Activated CD8-positive, alpha-beta T cell treated with anti-CD3 and anti-CD28 coated beads for 36 hours (primary cell): ENCODE data around the gene ENPP1. TPM values are rescaled to one million over a fixed set of nuclear protein-coding genes. Genes with fewer than 3 reads are reported as not detected.

ENCODE experiments used
- ATAC-seq: fragments of 200-7000 bp; cut with Tn5 transposase; one replicate; pipeline ENCODE4 v1.10.0; 2021; ENCODE audit warnings: mild to moderate bottlenecking, moderate library complexity
- CTCF ChIA-PET: fragments of 350-600 bp; sonication (Branson Sonifier 250); formaldehyde crosslinking; loops from one replicate; lab custom pipeline; 2021; ENCODE audit warnings: antibody characterized with exemption; lab: Charles Lee
- POLR2A ChIA-PET: fragments of 350-600 bp; sonication (Branson Sonifier 250); formaldehyde crosslinking; loops from one replicate; lab custom pipeline; 2021; ENCODE audit warnings: antibody characterized with exemption; lab: Charles Lee
- DNase-seq: peaks from one replicate; pipeline ENCODE4 v3.0.0-alpha.2; 2020
- H3K27ac Mint-ChIP-seq: one replicate; pipeline ENCODE4 v1.8.0; 2021; ENCODE audit warnings: mild to moderate bottlenecking, mixed read lengths
- H3K27me3 Mint-ChIP-seq: one replicate; pipeline ENCODE4 v1.8.0; 2021; ENCODE audit warnings: mixed read lengths
- H3K36me3 Mint-ChIP-seq: one replicate; pipeline ENCODE4 v1.8.0; 2021; ENCODE audit warnings: low read depth, mixed read lengths
- H3K4me1 Mint-ChIP-seq: one replicate; pipeline ENCODE4 v1.8.0; 2021; ENCODE audit warnings: low read depth, mixed read lengths
- H3K4me3 Mint-ChIP-seq: one replicate; pipeline ENCODE4 v1.8.0; 2021; ENCODE audit warnings: mild to moderate bottlenecking, moderate library complexity, mixed read lengths
- H3K9me3 Mint-ChIP-seq: one replicate; pipeline ENCODE4 v1.8.0; 2021; ENCODE audit warnings: mixed read lengths
- intact Hi-C: fragments of 100-400 bp; cut with micrococcal nuclease; formaldehyde crosslinking; loops from one replicate; pipeline ENCODE4 v1.10.0; 2022
- total RNA-seq, 2 experiments: library from RNA; stranded (reverse); gene quantifications; one replicate each; pipeline ENCODE4 v1.2.3, GENCODE V29; 2021
- TF ChIP-seq, protein P1 (sequence below): fragments of 200-600 bp; IDR thresholded peaks from one replicate; pipeline ENCODE4 v1.8.0; 2022; ENCODE audit warnings: antibody characterized with exemption, mild to moderate bottlenecking

Gene ENPP1
- total RNA-seq, 2 experiments from 2014 or later, result 0.20 to 0.27 TPM

DNA sequence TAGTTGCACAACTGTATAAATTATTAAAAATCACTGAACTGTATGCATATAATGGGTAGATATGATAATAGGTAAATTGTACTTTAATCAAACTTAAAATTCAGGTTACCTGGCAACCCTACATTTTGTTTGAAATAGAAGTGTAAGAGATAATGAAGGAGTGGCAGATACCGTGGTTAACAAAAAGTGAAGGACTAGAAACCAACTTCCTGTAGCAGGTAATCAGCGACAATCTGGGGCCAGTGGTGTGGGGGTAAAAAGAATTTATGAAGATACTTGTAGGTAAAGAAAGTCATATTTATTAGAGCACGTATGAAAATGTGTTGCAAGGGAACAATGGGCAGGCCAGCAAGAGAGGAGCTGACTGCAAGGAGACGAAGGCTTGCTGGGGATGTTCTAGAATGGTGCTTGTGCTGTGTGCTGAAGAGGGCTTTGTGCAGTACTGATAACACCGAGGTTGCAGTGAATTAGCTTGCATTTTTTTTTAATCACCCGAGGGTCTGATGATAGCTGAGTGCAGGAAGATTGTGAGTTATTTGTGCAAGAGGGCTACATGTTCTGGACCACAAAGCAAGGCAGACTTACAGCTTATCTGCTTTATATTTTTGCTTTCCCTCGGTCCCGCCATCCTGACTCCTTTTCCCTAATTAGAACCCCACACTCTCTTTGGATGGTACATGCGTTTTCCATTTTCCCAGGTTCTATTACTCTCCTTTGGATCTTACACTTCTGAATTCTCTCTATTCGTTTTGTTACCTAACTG lies 4.6 kb upstream of the ENPP1 start:
- DNase-seq, result no peak
- peaks cover 25% of the 10 kb centered on the region for H3K4me1 Mint-ChIP-seq
- intact Hi-C loops, result no loop called here
- no peaks in the 10 kb centered on the region for H3K36me3 Mint-ChIP-seq
- H3K27ac Mint-ChIP-seq, result no peak overlapping the region
- CTCF ChIA-PET, result no interaction called here
- ATAC-seq, result no peak
- peaks cover 30% of the 10 kb centered on the region for H3K27me3 Mint-ChIP-seq
- POLR2A ChIA-PET, result no interaction called here
- H3K9me3 Mint-ChIP-seq, result peaks cover 3% of the 10 kb centered on the region
- TF ChIP-seq, protein P1, sequence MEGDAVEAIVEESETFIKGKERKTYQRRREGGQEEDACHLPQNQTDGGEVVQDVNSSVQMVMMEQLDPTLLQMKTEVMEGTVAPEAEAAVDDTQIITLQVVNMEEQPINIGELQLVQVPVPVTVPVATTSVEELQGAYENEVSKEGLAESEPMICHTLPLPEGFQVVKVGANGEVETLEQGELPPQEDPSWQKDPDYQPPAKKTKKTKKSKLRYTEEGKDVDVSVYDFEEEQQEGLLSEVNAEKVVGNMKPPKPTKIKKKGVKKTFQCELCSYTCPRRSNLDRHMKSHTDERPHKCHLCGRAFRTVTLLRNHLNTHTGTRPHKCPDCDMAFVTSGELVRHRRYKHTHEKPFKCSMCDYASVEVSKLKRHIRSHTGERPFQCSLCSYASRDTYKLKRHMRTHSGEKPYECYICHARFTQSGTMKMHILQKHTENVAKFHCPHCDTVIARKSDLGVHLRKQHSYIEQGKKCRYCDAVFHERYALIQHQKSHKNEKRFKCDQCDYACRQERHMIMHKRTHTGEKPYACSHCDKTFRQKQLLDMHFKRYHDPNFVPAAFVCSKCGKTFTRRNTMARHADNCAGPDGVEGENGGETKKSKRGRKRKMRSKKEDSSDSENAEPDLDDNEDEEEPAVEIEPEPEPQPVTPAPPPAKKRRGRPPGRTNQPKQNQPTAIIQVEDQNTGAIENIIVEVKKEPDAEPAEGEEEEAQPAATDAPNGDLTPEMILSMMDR, result no peak
- no peak overlapping the region for H3K4me3 Mint-ChIP-seq

DNA sequence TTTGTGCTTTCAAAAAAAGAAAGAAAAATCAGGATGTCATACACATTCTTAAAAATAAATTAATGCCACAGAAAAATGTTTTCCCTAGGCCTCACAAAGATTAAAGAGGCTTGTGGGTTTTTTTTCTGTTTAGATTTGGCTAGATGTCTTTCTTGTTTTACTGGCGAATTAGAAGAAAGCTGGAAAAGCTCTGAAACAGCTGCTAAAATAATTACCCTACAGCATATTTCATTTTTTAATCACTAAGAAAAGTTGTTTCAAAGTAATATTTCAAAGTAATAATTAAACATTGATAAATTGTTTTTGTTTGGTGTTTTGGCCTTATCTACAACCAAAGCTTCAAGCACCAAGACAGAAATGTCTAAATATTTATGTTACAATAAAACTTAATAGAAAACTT lies 3.7 kb upstream of the ENPP1 start:
- TF ChIP-seq, protein P1, result no peak
- no peaks in the 10 kb centered on the region for H3K36me3 Mint-ChIP-seq
- intact Hi-C loops, result no loop called here
- DNase-seq (no peak), ATAC-seq (no peak)
- H3K27ac Mint-ChIP-seq, result no peak overlapping the region
- peaks cover 3% of the 10 kb centered on the region for H3K9me3 Mint-ChIP-seq
- no peak overlapping the region for H3K4me3 Mint-ChIP-seq
- H3K4me1 Mint-ChIP-seq, result peaks cover 28% of the 10 kb centered on the region
- ChIA-PET CTCF (interaction anchor here (0.6 to 0.7 kb wide), 2 partner anchors 69 to 119 kb away, joined by 3 read pairs; no protein-coding TSS in a partner anchor), POLR2A (no interaction called here)
- peaks cover 38% of the 10 kb centered on the region for H3K27me3 Mint-ChIP-seq

DNA sequence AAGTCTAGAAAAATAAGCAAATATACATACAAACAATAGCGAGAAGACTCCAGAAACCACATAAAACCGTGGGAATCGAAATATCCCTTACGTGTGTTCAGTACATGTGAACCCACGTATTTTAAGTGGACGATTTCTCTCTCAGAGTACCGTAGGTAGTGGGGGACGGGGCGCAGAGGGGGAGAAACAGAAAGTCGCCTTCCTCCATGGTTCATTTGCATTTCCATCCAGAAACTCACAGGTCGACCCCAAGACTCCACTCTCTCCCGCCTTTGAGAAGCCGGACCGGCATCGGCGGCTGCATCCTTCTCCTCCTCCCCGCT lies 538 bp upstream of the ENPP1 start:
- H3K27me3 Mint-ChIP-seq, result peaks cover 52% of the 10 kb centered on the region
- peak overlapping the region; percentile 76 for H3K4me3 Mint-ChIP-seq
- ChIA-PET POLR2A (interaction anchor here (0.6 kb wide), 1 partner anchor 83 kb away, joined by 3 read pairs; no protein-coding TSS in a partner anchor), CTCF (no interaction called here)
- H3K9me3 Mint-ChIP-seq, result no peaks in the 10 kb centered on the region
- ATAC-seq (no peak), DNase-seq (no peak)
- H3K36me3 Mint-ChIP-seq, result no peaks in the 10 kb centered on the region
- peaks cover 23% of the 10 kb centered on the region for H3K4me1 Mint-ChIP-seq
- no peak overlapping the region for H3K27ac Mint-ChIP-seq
- TF ChIP-seq, protein P1, result no peak
- intact Hi-C loops, result no loop called here

DNA sequence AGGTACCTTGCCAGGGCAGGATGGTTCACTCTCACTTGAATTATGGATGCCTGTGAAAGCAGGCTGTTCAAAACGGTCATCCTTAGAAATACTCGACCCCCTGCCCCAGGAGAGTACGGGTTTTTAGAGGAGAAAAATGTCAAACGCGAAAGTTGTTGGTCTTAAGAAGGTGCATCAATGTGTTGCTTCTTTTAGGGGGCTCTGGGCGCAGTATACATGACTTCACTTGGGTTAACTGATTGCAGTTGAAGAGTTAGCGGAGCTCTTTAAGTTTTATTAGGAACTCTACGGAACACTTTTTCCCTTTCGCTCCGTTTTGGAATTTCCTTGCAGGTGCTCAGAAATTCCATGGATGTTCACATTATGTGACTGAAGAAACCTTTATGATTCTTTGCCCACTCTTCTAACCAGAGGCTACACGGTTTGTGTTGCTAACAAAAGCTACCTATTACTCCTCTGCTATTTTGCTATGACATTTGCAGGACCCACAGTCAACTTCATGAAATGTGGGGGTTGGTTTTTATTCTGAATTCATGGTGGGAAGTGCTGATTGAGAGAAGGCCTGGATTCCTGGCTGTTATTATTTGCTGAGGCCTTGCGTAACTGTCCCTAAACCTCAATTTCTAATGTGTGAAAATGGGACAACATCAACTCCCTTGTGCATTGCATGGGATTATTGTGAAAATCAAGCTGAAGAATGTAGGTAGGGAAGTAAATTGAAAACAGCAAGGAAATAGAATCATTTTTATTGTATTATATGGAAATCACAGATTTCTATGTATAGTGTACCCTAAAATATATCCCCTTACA lies 845 bp downstream of the ENPP1 start:
- POLR2A ChIA-PET, result no interaction called here
- TF ChIP-seq, protein P1, result no peak
- intact Hi-C loops, result no loop called here

DNA sequence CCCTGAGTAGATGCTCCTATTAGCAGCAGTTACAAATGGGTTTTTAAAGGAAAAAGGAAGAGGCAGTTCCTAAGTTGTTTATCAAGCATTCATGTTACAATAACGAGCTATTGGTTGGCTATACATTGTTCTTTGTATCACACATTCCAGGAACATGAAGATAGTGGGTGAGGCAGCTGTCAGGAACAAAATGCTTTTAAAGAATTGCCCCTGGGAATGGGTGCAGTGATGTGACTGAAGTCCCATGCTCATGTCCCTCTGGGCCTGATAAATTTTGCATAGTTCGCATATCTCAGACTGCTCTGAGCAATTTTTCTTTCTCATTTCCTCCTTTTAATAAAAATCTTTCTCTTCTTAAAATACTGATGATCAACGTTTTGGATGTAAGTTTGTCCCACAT lies 3.7 kb downstream of the ENPP1 start:
- no peak for DNase-seq
- Mint-ChIP-seq H3K4me1 (peaks cover 11% of the 10 kb centered on the region), H3K27me3 (peaks cover 51% of the 10 kb centered on the region), H3K27ac (no peak overlapping the region), H3K4me3 (no peak overlapping the region), H3K36me3 (no peaks in the 10 kb centered on the region), H3K9me3 (no peaks in the 10 kb centered on the region)
- POLR2A ChIA-PET, result no interaction called here
- ATAC-seq, result no peak
- TF ChIP-seq, protein P1, result no peak
- intact Hi-C loops, result no loop called here
- CTCF ChIA-PET, result no interaction called here

More for the DNA sequence above, 845 bp downstream of the ENPP1 start:
- Mint-ChIP-seq H3K27me3 (peaks cover 56% of the 10 kb centered on the region), H3K27ac (no peak overlapping the region), H3K4me3 (peak overlapping the region; percentile 67), H3K36me3 (no peaks in the 10 kb centered on the region), H3K4me1 (peaks cover 11% of the 10 kb centered on the region), H3K9me3 (no peaks in the 10 kb centered on the region)
- no peak for ATAC-seq
- DNase-seq, result no peak
- CTCF ChIA-PET, result no interaction called here
